ENCODE measurements around the gene KISS1R.

DNA sequence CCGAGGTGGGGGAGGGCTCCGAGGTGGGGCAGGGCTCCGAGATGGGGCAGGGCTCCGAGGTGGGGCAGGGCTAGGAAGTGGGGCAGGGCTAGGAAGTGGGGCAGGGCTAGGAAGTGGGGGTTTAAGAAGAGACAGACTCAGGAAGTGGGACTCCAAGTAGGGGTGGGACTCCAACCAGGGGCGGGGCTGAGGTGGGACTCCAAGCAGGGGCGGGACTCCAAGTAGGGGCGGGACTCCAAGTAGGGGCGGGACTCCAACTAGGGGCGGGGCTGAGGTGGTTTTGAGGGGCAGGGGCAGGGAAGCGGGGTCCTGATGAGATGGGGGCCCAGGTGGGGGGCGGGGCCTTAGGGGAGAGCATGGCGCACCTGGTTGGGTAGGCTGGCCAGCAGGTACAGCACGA, 44.0 kb upstream of the KISS1R start:
- TF ChIP-seq EP300 (IDR thresholded peaks at IDR 0.05): no peak
- no peak for TF ChIP-seq MAZ (IDR thresholded peaks at IDR 0.05; ENCODE audit: borderline replicate concordance, low read depth, low read length)
- TF ChIP-seq, protein P1, sequence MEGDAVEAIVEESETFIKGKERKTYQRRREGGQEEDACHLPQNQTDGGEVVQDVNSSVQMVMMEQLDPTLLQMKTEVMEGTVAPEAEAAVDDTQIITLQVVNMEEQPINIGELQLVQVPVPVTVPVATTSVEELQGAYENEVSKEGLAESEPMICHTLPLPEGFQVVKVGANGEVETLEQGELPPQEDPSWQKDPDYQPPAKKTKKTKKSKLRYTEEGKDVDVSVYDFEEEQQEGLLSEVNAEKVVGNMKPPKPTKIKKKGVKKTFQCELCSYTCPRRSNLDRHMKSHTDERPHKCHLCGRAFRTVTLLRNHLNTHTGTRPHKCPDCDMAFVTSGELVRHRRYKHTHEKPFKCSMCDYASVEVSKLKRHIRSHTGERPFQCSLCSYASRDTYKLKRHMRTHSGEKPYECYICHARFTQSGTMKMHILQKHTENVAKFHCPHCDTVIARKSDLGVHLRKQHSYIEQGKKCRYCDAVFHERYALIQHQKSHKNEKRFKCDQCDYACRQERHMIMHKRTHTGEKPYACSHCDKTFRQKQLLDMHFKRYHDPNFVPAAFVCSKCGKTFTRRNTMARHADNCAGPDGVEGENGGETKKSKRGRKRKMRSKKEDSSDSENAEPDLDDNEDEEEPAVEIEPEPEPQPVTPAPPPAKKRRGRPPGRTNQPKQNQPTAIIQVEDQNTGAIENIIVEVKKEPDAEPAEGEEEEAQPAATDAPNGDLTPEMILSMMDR (IDR thresholded peaks at IDR 0.05): no peak
- no peak for TF ChIP-seq ZNF302 (CRISPR knock-in tag; IDR thresholded peaks at IDR 0.05)
- no peak for TF ChIP-seq POLR2A (IDR thresholded peaks at IDR 0.05; ENCODE audit: low read length)
- TF ChIP-seq RAD21 (conservative IDR thresholded peaks at IDR 0.05 in 1 of 2, IDR thresholded peaks at IDR 0.05 in 1 of 2): no peak
- TF ChIP-seq CEBPB (IDR thresholded peaks at IDR 0.05): no peak
- TF ChIP-seq USF2 (IDR thresholded peaks at IDR 0.05): no peak
